Endometrial microvascular endothelial cells (primary cell): ENCODE data around the gene WBP1L. TPM values are rescaled to one million over a fixed set of nuclear protein-coding genes. Genes with fewer than 3 reads are reported as not detected.

Experiments used
- in situ Hi-C: cut with HindIII; loops from 2 replicates; pipeline ENCODE4 v1.10.0; 2017; ENCODE audit warnings: low sequenced_read_pairs, low pct_unique_long_range_greater_than_20kb; ENCODE audit errors: inconsistent ontology term
- total RNA-seq: library from RNA; depleted of rRNA; stranded (reverse); fragments of >200 nt; gene quantifications from one replicate; pipeline ENCODE4 v1.2.3, GENCODE V29; 2015; ENCODE audit errors: inconsistent ontology term

Gene WBP1L
- total RNA-seq, 1 donor from 2014 or later: 35.9 TPM

DNA sequence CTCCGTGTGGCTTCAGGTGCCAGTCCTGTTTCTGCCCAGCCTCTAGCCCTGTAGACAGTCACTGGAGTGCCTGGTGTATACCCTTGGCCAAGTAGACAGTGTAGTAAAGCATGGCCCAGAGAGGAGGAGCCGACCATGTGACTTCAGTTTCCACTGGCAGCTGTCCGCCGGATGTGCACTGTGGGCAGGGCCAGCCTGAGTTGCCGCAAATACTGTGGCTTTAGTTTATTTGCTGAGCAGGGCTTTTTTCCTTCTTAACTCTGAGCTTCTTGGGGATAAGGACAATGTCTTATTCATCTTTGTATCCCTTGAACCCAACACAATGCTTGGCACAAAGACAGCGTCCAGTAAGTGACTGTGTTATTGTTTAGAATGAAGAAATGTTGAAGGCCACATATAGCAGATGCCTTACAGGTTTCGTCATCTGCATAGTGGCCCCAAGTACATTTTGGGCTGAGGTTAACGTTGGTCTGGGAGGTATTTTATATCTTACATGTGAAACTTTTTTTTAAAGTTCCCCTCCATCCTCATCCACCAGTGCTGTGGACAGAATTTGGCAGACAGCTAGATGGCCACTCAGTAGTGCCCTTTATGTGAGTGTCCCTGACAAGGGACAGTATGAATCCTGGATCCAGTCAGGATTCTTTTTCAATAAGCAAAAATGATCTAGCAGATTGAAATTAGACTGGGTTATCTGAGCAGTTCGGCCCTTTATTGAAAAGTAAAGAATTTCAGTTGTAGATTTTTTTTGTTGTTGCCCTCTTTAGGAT lies 52.8 kb downstream of the WBP1L start:
- in situ Hi-C loops: no loop called here

DNA sequence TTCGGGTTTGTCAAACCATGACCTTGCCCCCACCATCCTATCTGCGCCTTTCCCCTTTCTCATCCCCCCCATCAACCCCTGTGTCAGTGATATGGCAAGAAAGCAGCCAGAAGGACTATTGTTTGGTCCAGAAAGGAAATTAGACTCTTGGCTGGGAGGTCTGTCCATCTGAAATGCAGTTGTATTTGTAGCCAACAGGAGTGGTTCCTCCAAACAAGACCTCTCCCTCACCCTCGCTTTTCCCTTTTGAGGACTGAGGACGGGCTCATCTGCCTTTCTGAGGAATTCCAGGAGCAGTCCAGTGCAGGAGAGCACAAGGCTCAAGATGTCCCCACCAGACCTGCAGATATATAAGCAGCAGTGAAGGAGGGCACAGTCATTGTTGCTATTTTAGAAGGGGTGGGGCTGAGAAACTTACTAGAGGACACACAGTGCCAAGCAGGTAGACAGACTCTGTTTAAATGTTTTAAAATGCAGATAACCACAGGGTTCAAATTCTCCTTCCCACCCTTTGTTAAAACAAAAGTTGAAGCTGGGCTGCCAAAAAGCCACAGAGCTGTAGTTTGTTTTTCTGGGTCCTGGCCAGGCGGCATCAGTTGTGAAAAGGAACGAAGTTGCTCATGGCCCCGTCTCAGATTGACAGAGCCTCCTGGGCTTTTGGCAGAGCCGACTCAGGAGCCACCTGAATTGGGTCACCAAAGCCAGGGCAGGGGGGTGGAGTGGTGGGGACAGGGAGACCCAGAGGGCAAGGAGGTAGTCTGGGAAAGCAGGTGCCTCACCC lies 56.1 kb downstream of the WBP1L start:
- in situ Hi-C loops: no loop called here

DNA sequence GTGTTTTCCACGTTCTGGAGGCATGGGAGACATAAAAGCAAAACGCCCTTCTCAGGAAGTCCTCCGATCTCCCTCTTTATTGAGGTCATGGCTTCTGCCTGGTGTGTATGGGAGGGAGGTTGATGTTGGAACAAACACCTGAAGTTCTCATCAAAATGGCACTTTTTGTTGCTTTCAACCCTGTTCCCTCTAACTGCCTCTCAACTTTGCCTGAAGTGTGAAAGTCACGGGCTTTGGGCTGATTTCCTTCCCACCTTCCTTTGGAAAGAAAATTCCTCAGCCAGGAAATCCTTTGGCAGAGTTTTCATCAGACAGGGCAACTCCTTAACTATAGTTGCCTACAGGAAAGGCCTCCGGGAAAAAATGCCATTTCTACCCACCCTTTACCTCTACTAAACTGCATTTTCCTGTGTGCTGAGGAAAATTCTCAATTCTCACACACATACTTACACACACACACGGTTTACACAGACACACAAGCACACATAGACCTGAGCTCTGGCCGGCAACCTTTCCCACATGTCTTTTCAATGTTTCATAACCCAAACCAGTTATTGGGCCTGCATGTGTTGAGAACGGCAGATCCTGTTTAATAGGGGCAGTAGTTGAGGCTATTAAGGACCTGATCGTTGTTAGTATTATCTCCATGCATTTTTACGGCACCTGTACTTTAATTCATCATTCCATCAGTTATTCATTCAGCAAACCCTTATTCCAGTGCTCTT lies 57.0 kb downstream of the WBP1L start:
- in situ Hi-C loops: no loop called here

DNA sequence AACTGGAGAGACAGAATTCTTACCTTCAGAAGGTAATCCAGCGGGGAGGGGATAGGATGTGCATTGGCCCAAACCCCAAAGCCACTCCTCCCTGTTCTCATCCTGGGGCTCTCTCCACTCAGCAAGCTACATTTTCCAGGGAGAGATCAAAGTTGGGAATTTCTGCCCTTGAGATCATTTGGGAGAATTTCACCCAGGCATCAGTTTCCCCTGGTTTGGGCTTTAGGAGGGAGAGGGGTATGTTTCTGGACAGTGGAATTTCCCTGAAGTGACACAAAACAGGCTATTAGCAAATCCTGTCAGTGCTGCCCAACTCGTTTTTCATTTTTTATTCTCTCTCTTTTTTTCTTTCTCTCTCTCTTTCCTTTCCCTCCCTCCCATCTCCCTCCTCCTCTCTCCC lies 57.7 kb downstream of the WBP1L start:
- in situ Hi-C loops: no loop called here

DNA sequence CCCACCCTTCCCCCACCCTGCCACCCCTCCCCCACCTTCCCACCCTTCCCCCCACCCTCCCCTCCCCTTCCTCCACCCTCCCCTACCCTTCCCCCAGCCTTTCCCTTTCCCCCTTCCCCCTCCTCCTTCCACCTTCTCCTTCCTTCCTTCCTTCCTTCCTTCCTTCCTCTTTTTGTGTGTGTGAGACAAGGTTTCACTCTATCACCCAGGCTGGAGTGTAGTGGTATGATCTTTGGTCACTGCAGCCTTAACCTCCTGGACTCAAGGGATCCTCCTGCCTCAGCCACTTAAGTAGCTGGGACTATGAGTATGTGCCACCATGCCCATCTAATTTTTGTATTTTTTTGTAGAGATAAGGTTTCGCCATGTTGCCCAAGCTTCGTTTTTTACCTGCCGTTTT lies 58.2 kb downstream of the WBP1L start:
- in situ Hi-C loops: no loop called here

DNA sequence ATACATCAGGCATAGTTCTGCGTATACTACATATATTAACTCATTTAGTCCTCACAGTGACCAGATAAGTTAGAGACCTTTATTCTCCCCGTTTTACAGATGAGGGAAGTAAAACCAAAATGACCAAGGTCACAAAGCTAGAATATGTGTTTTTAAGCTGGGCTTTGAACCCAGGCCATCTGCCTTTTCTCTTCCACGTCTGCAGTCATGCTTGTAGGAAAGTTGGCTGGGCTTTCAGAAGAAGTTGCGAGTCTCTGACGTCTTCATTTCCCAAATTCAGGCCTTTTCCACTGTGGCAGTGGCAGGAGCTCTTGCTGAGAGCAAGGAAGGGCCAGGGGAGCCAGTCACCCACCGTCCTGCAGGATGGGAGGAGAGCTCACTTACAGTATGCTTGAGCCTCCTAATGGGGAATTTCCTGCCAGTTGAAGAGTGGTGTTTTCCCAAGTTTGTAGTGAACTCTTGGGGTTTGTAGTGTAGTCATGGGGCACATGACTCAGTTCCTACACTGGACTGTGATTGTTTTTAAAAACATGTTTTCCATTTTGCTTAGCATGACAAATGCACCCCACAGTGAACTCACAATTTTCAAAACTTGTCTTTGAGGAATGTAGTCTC lies 59.3 kb downstream of the WBP1L start:
- in situ Hi-C loops: no loop called here

DNA sequence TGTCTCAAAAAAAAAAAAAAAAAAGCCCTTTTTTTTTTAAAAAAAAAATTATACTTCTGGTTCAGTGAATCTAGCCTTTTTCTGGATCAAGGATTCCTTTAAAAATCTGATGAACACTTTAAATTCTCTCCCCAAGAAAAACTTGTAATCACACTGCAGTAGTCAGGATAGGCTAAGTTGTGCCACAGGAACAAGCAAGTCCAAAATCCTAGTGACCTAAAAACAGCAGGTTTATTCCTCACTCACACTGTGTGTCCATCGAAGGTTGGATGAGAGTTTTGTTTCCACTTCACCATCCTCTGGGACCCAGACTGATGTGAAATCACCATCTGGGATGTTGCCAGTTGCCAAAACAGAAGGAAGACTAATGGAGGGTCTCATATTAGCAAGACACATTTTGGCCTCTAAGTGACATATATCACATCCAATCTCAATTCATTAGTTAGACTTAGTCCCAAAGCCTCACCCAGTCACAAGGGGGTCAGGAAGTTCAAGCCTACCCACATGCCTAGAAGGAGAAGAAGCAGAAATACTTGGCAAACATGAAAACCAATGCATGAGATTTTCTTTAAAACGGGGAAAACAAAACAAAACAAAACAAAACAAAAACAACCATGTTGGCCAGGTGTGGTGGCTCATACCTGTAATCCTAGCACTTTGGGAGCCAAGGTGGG lies 60.8 kb downstream of the WBP1L start:
- in situ Hi-C loops: no loop called here

DNA sequence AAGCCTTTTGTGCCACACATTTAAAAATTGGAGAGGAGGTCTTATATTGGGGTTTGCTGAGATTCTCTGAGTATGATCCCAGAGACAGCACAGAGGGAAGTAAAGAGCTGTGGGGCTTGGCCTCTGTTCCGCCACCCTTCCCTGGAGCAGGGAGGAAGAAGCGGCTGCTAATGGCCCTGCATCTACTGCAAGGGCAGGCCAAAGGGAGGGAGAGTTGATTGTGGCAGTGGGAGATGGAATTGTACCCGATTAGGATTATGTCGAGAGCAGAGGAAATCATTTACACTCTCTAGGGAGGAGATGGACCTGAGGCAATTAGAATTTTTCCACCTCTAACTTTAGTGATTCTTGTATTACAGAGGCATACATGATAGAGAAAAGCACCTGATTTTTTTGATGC lies 64.6 kb downstream of the WBP1L start:
- in situ Hi-C loops: no loop called here

DNA sequence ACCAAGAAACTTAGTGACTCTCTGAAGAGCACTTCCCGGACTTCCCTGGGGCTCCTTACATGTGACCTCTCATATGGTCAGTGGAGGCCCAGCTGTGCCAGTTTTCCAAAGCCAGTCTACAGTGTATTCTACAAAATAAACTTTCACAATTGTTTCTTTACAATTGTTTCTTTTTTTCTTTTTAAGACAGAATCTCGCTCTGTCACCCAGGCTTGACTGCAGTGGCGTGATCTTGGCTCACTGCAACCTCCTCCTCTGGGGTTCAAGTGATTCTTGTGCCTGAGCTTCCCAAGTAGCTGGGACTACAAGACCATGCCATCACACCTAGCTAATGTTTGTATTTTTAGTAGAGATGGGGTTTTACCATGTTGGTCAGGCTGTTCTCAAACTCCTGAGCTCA lies 67.6 kb downstream of the WBP1L start:
- in situ Hi-C loops: no loop called here

DNA sequence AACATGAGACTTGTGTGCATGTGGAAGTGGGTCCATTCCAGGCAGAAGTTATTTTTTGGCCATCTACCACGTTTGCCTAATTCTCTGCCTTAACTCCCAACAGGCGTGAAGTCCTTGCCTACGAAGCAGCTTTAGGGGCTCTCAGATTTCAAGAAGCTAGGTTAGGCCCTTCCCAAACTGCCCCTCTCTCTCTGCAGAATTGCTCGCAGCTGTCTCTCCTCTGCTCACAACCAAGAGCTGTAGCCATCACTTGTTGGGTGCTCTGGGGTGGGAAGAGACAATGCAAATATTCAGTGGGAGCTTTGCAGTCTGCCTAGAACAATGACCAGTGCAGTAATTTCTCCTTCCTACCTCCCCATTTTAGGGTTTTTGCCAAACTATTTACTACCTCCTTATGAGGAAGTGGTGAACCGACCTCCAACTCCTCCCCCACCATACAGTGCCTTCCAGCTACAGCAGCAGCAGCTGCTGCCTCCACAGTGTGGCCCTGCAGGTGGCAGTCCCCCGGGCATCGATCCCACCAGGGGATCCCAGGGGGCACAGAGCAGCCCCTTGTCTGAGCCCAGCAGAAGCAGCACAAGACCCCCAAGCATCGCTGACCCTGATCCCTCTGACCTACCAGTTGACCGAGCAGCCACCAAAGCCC lies 68.6 kb downstream of the WBP1L start:
- in situ Hi-C loops: no loop called here

DNA sequence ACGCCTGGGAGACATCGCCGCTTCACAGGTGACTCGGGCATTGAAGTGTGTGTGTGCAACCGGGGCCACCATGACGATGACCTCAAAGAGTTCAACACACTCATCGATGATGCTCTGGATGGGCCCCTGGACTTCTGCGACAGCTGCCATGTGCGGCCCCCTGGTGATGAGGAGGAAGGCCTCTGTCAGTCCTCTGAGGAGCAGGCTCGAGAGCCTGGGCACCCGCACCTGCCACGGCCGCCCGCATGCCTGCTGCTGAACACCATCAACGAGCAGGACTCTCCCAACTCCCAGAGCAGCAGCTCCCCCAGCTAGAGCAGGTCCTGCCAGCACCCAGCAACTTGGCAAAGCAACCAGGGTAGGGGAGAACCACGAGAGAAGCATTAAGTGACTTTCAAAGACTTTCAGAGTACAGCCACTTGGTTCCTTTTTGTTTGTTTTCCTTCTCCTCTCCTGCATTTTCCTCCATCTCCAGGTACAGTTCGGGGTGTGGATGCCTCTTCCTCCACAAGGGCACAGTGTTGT lies 69.3 kb downstream of the WBP1L start:
- in situ Hi-C loops: no loop called here

DNA sequence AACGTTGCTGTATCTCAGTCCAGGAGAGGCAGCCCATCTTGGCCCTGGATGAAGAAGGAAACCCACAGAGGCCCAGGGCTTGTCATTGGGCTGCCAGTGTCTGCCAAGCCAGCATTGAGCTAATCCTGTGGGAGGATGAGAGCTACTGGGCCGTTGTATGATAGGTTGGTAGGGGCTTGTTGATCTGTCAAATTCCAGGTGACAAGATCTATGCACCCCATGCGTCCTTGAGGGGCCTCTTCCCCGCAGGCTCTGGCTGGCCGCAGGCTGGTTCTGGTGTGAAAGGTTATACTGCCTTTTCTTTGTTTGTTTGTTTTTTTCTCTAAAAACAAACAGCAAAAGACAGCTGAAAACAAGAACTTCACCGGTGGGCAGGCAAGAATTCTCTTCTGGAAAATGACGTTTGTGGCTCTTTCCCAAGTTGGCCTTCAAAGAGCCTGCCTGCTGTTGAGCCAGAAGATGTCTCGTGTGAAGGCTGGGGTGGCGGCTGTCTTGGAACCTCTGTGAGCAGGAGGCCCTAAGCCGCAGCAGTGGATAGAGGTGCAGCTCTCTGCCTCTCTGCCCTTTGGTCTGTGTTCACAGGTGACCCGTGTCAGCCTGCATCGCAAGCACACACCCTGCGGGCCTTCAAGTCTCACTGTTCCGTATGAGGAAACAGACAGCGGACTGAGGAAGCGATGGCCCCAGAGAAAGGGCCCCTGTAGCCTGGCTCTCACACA lies 70.1 kb downstream of the WBP1L start:
- in situ Hi-C loops: no loop called here

DNA sequence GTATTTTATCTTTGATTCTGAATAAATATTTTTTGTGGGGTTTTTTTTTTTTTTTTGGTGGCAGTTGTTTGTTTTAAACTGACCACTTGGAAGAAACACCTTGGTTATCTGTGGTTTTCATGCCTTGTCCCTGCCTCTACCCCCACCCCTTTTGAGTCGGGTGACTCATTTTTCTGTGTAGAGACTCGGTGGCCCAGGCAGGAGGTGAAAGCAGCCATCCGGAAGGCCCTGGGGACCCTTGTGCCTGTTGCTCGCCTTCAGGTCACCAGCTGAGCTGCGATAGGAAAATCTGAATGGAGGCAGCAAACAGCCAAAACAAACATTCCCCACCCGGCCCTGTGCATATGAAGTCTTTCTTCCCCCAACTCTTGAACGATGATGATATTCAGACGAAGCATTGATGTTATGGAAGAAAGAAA lies 70.7 kb downstream of the WBP1L start:
- in situ Hi-C loops: no loop called here

DNA sequence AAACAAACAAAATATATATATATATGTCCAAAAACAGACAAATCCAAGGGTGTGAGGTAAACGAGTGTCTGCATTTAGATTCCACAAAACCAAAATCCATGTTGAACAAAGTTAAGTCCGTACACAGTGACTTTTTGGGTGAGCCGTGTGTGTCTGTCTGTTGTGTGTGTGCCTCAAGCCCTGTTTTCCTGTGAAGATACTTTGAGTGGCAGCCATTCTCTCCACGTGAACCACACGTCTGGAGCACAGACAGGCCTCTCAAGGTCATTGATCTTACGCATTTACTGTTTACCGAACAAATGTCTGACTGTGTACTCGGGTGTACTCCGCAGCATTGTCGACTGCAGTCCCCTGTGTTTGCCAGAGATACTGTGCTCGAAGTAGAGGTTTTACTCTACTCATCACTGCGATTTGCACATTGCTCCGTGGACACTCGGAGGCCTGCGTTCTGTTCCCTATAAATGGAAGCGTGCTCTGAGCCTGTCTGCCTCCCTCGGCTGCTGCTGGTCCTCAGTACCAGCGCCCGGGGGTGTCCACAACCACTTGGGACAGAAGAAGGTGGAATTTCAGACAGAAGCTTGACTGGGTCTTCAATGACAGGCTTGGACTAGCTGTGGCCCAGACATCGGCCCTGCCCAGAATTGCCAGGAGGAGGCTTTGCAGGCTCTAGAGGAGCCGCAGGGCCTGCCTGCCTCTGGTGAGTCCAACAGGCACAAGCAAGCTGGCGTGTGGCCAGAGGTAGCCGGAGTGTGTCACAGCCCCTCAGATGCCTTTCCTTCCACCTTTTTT lies 71.3 kb downstream of the WBP1L start:
- in situ Hi-C loops: no loop called here

DNA sequence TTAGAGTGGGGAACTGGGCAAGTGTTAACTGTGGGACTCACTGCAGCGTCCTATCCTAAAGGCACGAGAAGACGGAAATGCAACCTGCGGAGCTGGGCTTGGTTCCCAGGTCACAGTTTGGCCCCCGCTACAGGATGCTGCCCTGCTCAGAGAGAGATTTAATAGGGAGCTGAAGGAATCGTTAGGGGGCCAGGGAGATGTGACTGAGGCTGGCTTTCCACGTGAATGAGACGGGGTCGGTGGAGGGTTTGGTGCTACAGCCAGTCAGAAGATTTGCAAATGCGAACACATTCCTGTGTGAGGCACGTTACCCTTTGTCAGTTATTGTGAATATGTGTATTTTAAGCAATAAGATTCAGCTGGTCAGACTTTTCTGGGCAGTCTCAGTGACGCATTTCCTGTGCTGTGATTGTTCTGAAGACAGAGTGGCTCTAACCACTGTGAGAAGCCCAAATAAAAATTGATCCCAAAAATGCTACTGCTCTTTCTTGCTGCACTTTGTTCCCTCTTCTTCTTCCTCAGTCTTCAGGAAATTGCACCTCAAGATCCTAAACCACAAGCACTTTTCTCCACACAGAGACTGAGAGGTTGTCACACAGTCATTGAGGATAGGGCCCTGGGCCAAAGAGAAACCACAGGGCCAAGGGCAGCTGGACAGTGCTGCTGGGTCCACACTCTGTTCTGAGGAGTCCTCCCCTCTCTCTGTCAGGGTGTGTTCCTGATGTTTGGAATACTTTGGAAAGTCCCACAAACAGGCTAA lies 72.2 kb downstream of the WBP1L start:
- in situ Hi-C loops: no loop called here

DNA sequence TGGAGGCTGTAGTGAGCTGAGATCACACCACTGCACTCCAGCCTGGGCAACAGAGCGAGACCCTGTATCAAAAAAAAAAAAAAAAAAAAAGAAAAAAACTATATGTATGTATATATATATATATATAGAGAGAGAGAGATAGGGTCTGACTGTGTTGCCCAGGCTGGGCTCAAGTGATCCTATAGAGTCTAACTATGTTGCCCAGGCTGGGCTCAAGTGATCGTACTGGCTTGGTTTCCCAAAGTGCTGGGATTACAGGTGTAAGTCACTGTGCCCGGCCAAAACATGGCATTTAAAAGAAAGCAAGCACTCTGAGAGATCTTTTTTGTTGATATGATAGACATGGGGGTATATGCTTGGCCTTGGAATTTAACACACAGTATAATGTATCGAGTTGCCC lies 73.4 kb downstream of the WBP1L start:
- in situ Hi-C loops: no loop called here
